ENCODE results near the gene NRXN2.
"Not testable (repeated sequence)": the region's sequence is repeated elsewhere in the genome, so short reads cannot be mapped to it uniquely, and the experiment has no call there.

Gene NRXN2

DNA sequence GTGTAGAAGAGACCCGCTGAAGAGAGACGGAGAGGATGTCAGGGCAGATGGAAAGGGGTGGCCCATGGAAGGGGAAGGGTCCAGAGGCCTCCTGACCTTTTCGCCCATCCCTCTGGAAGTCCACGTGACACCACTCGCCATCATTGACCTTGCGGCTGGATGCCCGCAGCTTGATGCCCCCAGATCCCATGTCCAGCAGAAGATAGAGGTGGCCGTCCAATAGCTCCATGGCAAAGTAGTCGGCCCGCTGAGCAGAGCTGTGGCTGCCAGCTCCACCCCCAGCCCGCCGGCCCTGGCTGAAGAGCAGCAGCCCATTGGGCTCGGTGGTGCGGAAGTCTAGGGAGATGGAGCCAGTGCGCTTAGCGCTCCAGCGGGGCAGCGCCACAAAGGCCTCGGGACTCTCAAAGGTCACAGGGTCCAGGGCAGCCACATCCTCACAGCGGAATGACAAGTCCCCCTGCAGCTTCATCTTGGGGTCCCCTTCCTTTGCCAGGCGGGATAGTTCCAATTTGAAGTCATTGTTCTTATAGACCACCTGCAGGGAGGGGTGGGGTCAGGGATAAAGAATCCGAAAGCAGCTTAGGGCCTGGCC, 55.7 kb downstream of the NRXN2 start:
- DNase-seq = no peak

DNA sequence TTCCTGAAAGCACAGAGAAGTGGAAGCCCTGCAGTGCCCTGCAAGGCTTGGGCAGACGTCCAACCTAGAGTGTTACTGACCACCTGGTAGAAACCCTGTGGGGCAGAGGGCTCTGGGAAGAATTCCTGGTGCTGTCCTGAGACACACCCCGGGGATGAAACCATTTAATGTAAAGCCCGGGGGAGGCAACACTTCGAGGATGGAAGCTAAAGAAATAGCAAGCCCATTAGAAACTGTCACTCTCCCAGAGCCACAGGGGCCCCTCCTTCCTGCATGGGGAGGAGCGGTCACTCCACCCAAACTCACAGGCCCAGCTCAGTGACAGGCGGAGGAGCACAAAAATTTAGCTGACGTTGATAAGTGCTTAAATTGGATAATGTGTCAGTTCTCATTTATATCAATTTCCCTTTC, 57.6 kb downstream of the NRXN2 start:
- DNase-seq = no peak

DNA sequence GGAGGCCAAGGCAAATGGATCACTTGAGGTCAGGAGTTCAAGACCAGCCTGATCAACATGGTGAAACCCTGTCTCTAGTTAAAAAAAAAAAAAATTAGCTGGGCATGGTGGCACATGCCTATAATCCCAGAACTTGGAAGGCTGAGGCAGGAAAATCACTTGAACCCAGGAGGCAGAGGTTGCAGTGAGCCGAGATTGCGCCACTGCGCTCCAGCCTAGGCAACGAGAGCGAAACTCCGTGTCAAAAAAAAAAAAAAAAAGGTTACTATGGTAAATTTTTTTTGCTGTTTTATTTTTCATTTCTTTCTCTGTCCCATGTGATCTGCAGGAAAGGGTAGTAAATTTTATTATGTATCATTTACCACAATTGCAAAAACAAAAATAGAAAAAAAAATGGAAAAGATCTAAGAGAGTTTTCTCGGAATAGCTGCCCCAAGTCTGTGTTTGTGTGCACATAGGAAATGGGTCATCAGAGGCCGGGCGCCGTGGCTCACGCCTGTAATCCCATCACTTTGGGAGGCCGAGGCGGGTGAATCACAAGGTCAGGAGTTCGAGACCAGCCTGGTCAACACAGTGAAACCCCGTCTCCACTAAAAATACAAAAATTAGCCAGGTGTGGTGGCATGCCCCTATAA, 58.6 kb downstream of the NRXN2 start:
- DNase-seq = not testable (repeated sequence)

DNA sequence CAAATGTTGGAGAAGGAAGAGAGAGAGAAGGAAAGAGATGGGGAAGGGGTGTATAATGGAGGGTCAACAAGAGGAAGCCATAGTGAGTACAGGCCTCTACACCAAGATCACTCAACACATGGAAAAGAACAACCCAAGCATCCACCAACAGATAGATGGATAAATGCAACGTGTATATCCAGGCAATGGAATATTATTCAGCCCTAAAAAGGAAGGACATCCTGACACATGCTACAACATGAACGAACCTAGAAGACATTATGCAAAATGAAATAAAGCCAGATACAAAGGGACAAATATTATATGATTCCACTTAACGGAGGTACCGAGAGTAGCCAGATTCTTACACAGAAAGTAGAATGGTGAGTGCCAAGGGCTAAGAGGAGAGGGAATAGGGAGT, 59.3 kb downstream of the NRXN2 start:
- DNase-seq = no peak

DNA sequence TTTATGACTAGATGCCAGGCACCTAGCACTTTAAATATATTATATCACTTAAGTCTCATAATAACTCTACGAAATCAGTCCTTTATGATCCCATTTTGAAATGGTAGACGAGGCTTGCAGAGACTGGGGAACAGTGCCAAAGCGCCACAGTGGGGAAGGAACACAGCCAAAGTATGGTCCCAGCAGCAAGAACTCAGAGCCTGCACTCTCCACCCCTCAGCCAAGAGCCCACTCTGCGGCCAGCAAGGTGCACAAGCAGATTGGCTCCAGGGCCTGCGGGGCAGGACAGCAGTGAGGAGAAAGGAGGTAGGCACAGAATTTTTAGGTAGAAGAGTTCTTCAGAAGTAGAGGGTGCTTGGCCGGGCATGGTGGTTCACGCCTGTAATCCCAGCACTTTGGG, 61.4 kb downstream of the NRXN2 start:
- no peak for DNase-seq

DNA sequence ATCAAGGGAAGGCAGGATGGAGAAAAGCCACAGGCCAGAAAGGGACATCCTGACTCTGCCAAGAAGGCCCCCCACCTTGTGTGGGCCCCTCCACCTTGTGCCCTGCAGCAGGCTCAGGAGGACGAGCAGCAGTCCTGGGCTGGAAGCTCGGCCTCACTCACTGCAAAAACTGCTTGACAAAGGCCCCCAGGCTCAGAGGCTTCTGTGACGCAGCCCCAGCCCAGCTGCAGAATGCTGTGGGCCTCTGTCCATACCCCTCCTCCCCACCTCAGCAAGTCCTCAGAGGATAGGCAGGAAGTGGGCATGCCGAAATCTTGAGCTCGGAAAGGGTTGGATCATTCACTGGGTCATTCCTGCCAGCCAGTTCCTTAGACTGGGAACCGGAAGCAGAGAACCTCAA, 61.9 kb downstream of the NRXN2 start:
- no peak for DNase-seq

DNA sequence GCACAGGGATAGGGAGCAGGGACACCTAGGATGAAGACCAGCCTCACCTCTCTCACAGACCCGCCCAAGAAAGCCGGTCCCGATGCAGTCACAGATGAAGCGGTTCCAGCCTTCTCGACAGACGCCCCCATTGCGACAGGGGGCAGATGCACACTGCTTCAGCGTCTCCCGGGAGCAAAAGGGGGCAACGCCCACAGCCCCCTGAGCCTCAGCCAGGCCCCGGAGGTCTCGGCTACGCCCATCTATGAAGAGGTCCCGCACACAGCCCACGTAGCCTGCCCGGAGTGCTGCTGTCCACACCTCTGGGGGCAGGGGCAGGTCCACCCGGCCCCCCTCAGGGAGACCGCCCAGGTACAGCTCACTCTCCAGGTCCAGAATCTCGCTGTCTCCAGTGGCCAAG, 62.3 kb downstream of the NRXN2 start:
- no peak for DNase-seq

DNA sequence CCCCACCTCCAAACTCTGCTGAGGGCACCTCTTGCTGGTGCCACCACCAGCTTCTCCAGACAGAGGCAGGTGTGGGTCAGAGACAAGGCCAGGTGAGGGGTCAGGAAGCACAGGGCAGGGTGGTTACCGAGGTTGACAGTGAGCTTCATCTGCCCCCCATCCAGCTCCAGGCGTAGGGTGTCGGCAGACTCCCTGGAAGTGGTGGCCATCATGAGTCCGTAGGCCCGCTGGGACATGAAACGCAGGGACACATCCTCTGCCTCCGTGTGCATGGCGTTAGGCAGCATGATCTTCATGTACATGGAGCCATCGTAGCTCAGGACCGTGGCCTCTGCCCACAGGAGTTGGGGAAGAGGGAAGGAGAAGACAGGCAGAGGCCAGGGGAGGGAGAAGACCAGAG, 62.8 kb downstream of the NRXN2 start:
- DNase-seq = no peak

DNA sequence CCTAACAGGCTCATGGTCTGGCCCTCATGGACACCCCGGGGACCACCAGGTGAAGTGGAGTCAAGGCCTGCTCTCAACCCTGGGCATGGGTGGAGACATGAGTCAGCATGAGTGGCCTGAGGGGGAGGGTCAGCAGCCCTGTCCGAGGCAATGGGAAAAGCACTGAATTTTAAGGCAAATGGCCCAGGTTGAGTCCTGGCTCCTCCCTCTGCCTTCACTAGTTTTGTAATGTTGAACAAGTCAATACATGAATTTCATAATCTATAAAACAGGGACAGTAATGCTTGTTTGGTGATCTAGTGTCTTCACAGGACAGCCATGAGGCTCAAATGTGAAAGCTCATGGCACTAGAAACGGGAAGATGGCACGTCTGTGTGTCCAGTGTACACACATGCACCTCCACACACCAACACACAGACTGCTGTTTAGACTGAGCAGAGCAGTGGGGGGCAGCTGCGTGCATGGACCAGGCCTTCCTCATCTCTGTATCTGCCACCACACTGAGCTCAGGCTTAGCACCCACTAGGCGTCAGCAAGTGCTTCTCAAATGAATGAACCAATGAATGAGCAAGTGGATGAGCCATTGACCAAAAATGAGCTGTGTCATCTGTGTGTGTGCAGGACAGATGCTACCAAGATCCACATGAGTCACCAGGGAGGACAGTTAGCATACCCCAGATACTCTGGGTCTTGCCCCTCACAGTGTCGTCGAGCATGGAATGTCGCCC, 63.4 kb downstream of the NRXN2 start:
- no peak for DNase-seq

DNA sequence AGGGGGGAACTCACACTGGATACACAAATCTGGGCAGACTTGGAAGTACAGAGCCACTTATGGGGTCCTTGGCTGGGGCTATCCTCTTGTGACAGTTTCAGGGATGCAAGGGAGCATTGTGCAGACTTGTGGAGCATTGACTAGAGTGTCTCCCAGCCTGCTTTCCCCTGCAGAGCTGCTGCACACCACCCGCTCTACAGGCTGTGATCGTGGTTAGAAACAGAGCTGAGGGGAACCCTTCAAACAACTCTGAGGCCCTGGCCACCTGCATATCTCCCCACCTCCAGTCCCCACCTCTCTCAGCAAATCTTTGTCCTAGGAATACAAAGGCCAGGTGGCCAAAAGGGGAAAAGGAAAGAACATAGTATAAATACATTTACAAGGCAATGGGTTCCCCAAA, 64.7 kb downstream of the NRXN2 start:
- no peak for DNase-seq

DNA sequence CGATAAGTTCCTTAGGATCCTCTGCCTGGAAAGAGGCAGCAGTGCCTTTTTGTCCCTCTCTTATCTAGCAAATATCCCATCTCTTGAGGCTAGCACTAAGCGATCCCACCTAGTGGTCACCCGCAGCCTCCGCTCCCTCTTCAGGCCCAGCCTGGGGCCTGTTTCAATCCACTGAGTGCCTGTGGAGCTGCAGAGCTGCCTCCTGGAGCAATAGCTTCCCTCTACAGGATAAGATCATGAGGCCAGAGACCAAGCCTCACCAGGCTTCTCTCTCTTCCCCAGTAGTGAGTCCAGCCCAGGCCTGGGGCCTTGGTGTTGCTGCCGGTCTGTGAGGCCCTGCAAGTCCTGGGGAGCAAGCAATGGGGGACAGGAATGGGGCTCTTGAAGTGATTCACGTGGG, 66.1 kb downstream of the NRXN2 start:
- no peak for DNase-seq

DNA sequence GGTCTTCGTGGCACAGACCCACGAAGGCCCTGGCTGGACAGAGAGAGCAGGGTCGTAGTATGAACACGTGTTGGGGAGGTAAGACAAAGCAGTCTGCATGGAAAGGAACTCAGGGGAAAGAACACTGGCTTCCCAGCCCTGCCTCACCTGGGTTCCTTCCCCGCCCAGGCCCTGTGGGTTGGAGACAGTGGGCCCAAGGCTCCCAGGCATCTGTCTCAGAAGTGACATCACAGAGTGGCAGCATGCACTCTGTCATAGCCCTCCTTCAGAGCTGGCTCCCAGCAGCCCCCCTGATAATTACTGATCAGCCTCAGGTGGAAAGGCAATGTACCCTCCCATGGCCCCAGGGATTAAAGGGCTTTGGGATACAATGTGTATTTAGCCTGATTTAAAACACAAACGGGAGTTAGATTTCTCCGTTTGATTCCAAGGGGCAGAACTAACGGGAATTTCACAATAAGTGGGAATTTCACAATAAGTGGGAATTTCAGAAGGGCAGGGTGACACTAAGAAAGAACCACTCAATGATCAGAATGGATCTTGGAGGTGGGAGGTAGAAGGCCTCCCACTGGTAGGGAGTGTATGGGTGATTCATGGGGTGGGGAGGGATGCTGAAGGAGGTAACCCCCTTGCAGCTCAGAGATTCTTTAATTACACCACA, 66.9 kb downstream of the NRXN2 start:
- DNase-seq = no peak

DNA sequence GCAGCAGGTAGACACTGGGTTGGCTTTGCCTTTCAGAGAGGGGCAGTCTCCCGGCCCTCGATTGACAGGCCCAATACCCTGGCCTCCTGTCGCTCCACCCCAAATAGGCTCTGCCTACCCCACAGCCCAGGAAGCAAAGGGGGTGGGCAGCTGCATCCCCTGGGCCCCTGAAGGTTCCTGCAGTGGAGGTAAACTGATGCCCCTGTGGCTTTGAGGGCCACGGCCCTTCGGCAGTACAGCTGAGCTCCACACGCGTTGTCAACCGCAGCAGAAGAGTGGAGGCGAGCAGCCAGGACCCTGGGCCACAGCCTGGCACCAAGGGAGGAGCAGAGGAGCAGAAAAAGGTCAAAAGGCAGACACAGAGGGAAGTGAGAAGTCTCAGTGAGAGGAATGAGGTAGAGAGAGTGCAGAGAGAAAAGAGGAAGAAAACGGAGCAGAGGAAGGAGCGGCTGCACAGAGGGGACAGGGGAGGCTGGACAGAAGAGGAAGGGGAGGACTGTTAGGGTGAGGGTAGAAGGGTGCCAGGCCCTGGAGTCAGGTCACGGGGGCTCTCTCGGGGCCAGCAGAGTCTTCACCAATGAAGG, 67.9 kb downstream of the NRXN2 start:
- DNase-seq = no peak

DNA sequence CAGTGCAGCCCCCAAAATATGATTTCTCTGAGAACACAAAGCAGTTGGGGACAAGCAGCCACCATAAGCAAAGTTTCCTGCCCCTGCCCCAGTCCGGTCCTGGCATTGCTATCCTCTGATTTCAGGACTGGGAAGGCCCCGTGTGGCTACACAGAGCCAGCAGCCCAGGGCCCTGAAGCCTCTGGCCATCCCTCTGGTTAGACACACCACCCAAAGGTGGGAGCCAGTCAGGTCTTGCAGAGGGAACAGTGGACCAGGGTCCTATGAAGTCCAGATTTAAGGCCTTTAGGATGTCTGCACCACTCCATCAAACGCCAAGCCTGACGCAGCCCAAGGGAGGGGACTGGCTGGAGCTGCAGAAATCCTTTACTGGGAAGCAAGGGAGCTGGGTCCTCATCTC, 68.6 kb downstream of the NRXN2 start:
- DNase-seq = no peak

DNA sequence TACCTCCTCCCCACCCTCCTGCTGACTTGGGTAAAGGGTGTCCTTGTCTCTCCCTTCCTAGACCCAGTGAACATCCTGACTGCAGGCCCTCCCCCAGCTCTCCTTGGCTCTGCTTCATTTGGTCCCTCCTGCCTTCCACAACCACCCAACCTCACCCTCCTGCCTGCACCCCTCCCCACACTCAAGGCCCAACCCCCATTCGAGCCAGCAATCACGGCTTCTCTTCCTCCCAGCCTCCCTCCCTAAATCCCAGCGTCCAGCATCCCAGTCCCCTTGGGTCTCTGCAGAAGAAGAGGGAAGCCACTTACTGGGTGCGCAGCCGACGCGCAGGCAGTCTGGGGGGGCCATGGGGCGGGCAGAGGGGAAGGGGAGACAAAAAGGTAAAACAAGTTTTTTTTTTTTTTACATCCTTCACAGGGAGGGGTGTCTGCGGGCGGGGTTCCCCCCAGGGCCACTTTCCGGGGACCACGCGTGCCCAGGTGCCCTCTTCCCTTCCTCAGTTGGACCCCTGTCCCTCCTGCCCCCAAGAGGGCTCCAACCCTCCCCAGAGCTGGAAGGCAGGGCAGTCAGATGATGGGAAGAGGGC, 69.5 kb downstream of the NRXN2 start:
- no peak for DNase-seq

DNA sequence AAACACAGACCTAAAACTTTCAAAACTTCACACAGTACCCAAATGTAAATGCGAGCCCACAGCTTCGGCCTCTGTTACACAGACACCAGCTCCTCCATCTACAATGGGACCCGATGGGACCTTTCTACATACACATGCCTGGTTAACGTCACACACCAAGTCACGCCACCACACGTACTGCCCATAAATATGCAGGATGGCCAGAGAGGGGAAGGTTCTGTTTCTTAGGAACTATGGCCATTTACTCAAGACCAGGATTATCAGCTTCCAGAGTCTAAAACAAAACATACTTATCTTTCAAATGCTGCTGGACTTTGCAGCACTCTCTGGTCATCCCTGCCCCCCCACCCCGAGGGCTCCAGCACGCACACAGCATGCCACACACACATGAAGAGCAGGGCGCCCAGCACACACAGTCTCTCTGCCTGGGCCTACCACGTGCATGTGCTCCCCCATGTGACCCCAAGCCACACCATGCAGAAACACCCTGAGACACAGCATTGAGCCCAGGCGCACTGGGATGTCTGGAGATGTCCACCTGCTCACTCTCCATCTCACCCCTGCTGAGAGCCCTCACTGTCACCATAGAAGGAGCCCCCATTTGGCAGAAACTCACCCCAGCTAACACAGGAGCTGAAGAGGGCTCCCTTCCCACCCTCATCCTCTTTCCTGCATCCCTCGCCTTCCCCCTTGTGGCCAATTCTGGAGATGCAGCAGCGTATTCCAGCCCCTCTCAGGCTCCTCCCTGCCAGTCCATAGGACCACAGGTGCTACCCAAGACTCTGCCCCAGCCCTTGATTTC, 70.2 kb downstream of the NRXN2 start:
- DNase-seq = no peak

DNA sequence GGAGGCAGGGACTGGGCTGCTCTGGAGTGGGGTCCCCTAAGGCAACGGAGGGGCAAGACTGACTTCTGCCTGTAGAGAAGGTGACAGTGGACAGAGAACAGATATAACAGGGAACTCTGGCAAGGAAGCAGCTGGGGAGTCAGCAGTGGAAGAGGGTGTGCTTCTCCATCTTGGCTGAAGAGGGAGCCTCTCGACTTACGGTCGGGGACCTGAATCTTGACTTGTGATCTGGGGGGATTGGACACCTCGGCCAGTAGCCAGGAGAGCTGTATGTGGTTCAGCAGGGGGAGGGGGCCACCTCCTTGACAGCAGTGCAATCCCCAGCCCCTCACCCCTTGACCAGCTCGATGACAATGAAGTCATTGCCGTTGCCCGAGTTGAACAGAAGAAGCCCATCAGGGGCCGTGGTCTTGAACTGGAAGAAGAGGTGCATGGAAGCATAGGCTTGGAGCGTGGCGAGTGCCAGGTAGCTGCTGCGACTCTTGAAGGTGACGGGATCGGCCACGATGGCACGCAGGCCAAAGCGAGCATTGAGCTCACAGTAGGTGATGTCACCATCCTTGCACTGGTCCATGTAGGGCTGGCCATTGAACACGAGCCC, 72.0 kb downstream of the NRXN2 start:
- no peak for DNase-seq

DNA sequence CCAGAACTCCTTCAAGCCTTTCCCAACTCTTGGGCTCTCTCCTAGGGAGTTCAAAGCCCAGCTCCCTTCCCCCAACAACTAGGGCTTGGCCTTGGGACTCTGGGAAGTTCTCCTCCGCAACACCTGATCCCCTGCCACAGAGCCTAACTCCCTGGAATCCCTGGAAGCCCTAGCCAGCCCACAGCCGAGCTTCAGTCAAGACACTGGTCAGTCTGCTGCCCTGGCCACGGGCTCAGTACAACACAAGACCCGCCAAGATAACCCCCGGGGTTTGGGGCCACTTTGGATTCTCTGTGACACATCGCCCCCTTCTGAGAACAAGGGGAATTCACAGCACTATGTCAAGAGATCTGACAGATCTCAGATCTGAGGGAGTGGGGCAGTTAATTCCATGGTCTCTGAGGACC, 73.7 kb downstream of the NRXN2 start:
- no peak for DNase-seq

DNA sequence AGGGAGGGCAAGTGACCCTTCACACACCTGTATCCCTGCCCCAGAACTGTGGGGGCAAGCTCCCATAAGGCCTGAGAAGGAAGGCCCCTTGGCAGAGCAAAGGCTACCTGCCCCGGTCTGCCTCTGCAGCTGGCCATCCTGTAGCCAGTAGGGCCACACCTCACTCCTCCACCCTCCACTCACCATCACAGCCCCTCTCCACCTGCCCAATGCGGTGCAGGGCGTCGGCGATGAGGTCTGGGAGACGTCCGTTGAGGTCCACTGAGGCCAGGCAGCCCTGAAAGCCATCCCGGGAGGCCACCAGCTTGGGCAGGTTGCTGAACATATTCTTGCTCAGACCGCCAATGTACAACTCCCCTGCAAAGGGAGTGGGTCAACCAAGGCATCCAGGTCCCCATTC, 74.4 kb downstream of the NRXN2 start:
- no peak for DNase-seq

DNA sequence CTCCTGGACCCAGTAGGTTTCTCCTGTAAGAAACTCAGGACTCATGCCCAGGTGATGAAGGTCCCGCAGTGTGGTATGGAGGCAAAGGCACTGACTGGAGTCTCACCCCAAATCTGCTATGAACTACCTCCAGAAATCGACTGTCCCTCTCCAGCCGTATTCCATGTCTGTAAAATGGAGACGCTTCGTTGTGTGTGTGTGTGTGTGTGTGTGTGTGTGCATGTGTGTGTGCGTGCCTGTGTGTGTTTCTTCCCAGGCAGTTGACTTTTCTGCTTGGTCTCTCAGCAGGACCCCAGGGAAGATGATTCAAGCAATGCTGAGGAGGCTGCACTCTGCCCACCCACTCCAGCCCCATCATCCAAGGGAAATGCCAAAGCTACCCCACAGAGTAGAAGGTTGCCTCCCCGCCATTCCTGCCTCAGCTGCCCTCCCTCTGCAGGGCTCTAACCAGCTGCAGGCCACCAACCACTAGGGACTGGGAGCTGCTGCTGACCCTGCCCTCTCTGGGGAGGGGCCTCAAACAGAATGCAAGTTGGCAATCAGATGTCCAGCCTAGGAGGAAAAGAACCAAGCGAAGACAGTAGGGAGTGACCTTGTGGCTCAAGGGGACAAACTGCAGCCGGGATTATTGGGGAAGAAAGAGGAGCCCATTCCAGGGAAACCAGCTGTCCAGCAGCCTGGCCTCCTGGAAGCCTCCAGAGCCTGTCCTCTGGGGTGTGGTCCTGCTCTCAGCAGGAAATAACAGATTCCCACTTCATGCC, 75.8 kb downstream of the NRXN2 start:
- DNase-seq = no peak

DNA sequence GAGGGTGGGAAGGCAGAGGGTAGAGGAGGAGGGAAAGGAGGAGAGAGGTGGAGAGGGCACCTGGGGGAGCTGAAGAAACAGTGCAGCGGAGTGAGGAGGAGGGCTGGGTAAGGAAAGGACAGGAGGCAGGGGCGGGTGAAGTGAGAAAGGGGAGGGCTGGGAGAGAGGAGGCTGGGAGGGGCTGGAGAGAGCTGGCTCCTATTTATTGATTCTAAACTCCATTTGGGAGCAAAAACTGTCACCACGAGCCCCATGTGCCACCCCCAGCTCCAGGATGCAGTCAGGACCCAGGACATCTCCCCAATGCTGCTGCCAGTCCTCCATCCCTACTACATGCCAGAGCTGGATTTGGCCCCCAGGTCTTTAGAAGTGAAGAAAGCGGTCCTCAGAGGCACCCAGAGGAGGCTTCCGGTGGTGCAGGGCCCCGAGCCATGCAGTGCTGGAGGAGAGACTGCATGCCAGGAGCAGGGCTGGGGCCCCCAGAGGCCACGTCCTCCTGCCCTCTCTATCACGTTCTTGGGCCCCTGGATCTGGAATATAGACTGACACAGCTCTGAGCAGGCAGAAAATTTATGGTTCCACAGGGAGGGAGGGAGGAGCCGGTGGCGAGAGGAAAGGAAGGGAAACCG, 78.2 kb downstream of the NRXN2 start:
- DNase-seq = no peak
